Fibroblast of pulmonary artery (primary cell): ENCODE measurements around the gene SRCIN1.

Source experiments
- DNase-seq: peaks from one replicate; pipeline ENCODE4 v3.0.0-alpha.2; 2010; ENCODE audit warnings: low read depth
- H3K4me3 ChIP-seq: replicated peaks from 2 replicates; pipeline ENCODE4 v1.5.1; 2011; ENCODE audit warnings: low read depth, mild to moderate bottlenecking, control low read depth, low read length, moderate library complexity
- CTCF ChIP-seq: IDR thresholded peaks from 2 replicates; pipeline ENCODE4 v1.5.1; 2011; ENCODE audit warnings: mild to moderate bottlenecking, control low read depth, low read length, inconsistent platforms; ENCODE audit errors: missing control alignments

Gene SRCIN1

GRCh38 chr17:38620551-38621277, 15.0 kb upstream of the SRCIN1 start:
- H3K4me3 ChIP-seq = no peak overlapping the region
- DNase-seq = no peak

GRCh38 chr17:38619937-38620550, 14.3 kb upstream of the SRCIN1 start:
- H3K4me3 ChIP-seq = no peak overlapping the region
- DNase-seq = no peak
- TF ChIP-seq CTCF = no peak

More at GRCh38 chr17:38620551-38621277, 15.0 kb upstream of the SRCIN1 start:
- no peak for TF ChIP-seq CTCF

- TF ChIP-seq CTCF = no peak
- no peak for DNase-seq
- H3K4me3 ChIP-seq = no peak overlapping the region
Measured at GRCh38 chr17:38619451-38619795, 13.7 kb upstream of the SRCIN1 start.

- H3K4me3 ChIP-seq = no peak overlapping the region
- DNase-seq = no peak
- no peak for TF ChIP-seq CTCF
Measured at GRCh38 chr17:38617967-38618760, 12.4 kb upstream of the SRCIN1 start.

- no peak overlapping the region for H3K4me3 ChIP-seq
- no peak for DNase-seq
- no peak for TF ChIP-seq CTCF
Measured at GRCh38 chr17:38617074-38617860, 11.5 kb upstream of the SRCIN1 start.

- H3K4me3 ChIP-seq = no peak overlapping the region
- TF ChIP-seq CTCF = no peak
- no peak for DNase-seq
Measured at GRCh38 chr17:38616361-38616760, 10.6 kb upstream of the SRCIN1 start.
